BJ (cell line): ENCODE results near the gene CCDC57. TPM values are rescaled to one million over a fixed set of nuclear protein-coding genes. Genes with fewer than 3 reads are reported as not detected.

Experiments used
- CTCF ChIA-PET: fragments of 350-600 bp; formaldehyde crosslinking; extraction: SDS; loops from one replicate; lab custom pipeline; 2021; ENCODE audit warnings: antibody characterized with exemption, inconsistent platforms; lab: Yijun Ruan, JAX
- POLR2A ChIA-PET: fragments of 300-600 bp; sonication (Branson Sonifier 250); formaldehyde crosslinking; extraction: SDS; loops from one replicate; lab custom pipeline; 2021; ENCODE audit warnings: antibody characterized with exemption; lab: Charles Lee
- DNase-seq: peaks from one replicate; pipeline ENCODE4 v3.0.0-alpha.2; 2011; ENCODE audit warnings: low read depth
- H3K27me3 ChIP-seq: 2 replicates; pipeline ENCODE4 v1.6.0; 2011; ENCODE audit warnings: low read length; ENCODE audit not compliant: control insufficient read depth, insufficient read depth
- H3K36me3 ChIP-seq: 2 replicates; pipeline ENCODE4 v1.5.1; 2011; ENCODE audit warnings: low read length; ENCODE audit not compliant: control insufficient read depth, insufficient read depth
- H3K4me3 ChIP-seq: 2 replicates; pipeline ENCODE4 v1.5.1; 2011; ENCODE audit warnings: low read depth, mild to moderate bottlenecking, control low read depth, low read length
- polyA plus RNA-seq: library from polyadenylated mRNA; depleted of rRNA; stranded (reverse); fragments of >200 nt; gene quantifications from 2 replicates; pipeline ENCODE4 v1.2.3, GENCODE V29; 2011
- TF ChIP-seq, protein P1 (sequence below): IDR thresholded peaks from 2 replicates; pipeline ENCODE4 v1.5.1; 2011; ENCODE audit warnings: low read depth, mild to moderate bottlenecking, control low read depth, inconsistent platforms, low read length, moderate library complexity; ENCODE audit not compliant: insufficient read depth

CCDC57 gene
- polyA plus RNA-seq, 1 experiment, result 15.4 TPM

DNA sequence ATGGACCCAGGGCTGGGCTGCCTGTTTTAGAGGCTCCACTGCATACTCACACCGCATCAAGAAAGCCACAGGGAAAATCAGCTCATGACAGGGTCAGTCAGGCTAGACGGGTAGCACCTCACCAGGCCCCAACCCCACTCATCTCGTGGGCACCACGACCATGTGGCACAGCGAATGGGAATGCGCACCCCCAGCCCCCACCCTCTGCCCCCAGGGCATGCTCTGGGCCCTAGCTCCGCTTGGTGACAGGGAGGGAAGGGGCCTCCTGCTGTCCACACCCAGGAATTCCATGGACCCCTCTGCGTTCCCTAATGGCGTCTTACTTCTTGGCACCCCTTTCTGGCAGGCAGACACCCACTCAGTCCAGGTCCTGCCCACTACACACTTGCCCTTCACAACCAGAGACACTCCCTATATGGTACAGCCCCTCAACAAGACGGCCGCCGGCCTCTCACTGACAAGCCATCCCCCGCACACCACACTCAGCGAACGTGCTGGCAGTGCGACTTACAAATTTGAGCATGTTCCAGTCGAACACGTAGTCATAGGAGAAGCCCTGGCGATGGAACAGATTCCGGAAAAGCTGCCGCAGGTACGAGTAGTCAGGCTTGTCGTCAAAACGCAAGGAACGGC, 38.3 kb upstream of the CCDC57 start:
- ChIA-PET POLR2A (no interaction called here), CTCF (no interaction called here)
- DNase-seq, result no peak
- Histone ChIP-seq H3K36me3 (peaks cover 62% of the 10 kb centered on the region), H3K27me3 (no peaks in the 10 kb centered on the region), H3K4me3 (no peak overlapping the region)
- TF ChIP-seq, protein P1, sequence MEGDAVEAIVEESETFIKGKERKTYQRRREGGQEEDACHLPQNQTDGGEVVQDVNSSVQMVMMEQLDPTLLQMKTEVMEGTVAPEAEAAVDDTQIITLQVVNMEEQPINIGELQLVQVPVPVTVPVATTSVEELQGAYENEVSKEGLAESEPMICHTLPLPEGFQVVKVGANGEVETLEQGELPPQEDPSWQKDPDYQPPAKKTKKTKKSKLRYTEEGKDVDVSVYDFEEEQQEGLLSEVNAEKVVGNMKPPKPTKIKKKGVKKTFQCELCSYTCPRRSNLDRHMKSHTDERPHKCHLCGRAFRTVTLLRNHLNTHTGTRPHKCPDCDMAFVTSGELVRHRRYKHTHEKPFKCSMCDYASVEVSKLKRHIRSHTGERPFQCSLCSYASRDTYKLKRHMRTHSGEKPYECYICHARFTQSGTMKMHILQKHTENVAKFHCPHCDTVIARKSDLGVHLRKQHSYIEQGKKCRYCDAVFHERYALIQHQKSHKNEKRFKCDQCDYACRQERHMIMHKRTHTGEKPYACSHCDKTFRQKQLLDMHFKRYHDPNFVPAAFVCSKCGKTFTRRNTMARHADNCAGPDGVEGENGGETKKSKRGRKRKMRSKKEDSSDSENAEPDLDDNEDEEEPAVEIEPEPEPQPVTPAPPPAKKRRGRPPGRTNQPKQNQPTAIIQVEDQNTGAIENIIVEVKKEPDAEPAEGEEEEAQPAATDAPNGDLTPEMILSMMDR, result no peak

DNA sequence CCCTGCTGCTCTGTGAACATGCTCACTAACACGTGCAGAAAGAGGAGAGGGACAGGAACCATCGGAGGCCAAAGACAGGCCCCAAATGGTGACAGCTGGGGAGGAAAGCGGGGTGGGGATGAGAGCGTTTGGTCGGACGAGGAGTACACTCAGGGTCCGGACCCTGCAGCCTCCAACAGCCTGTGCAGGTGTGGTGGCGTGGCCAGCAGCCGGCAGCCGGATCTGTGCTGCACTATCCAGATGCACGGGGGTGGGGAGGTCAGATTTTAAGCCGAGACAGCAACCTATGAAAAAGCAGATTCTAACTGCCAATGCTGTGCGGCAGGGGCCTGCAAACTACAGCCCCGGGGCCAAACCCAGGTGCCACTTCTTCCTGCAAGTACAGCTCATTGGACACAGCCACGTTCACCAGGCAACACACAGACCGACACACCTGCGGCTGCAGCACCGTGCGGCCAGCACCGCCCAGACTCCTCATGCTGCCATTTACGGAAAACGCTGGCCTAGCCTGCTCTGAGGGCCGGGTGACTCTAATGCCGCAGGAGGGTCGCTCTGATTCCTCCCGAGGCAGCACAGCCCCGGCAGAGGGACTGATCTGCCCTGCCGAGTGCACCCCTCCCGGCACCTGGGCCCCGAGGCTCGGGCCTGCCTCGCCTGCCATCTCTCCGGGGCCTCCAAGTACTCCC, 37.4 kb upstream of the CCDC57 start:
- CTCF ChIA-PET, result no interaction called here
- POLR2A ChIA-PET, result no interaction called here
- Histone ChIP-seq H3K27me3 (no peaks in the 10 kb centered on the region), H3K4me3 (no peak overlapping the region), H3K36me3 (peaks cover 64% of the 10 kb centered on the region)
- TF ChIP-seq, protein P1, result no peak
- no peak for DNase-seq

DNA sequence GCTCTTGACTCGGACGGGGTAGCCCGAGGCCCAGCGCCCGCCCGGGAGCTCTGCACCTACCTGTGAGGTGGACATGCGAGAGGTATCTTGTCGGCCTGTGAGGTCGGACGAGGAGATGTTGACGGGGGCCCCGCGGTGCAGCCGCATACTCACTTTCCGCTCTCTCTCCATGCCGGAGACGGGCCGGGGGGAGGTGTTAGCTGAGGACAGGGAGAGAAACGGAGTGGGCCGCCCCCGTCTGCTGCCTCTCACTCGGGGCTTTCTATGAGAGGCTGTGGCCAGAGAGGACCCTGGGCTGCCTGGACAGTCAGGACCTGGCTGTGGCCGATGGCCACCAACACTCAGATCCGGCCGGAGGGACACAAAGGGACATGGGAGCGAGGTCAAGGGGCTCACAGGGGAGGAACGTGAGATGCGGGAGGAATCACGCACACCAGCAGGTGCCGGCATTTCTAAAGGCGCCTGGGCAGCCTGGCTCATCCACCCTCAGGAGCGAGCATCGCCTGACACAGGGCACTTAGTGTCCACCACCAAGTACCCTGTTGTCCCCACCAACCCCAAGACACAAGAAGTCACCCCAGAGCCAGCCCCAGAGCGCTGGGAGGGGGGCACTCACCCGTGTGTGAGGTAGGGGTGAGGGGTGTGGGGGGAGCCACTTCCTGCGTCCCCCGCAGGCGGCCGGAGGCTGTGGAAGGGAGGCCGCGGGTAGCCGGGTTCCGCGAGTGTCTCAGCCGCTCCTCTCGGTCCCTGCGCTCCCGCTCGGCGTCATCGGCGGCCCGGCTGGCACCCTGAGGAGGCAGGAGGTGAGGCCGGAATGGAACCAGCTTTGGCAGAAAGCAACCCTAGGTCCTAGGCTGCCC, 36.4 kb upstream of the CCDC57 start:
- ChIA-PET CTCF (no interaction called here), POLR2A (no interaction called here)
- Histone ChIP-seq H3K4me3 (no peak overlapping the region), H3K27me3 (no peaks in the 10 kb centered on the region), H3K36me3 (peaks cover 73% of the 10 kb centered on the region)
- TF ChIP-seq, protein P1, result no peak
- no peak for DNase-seq

DNA sequence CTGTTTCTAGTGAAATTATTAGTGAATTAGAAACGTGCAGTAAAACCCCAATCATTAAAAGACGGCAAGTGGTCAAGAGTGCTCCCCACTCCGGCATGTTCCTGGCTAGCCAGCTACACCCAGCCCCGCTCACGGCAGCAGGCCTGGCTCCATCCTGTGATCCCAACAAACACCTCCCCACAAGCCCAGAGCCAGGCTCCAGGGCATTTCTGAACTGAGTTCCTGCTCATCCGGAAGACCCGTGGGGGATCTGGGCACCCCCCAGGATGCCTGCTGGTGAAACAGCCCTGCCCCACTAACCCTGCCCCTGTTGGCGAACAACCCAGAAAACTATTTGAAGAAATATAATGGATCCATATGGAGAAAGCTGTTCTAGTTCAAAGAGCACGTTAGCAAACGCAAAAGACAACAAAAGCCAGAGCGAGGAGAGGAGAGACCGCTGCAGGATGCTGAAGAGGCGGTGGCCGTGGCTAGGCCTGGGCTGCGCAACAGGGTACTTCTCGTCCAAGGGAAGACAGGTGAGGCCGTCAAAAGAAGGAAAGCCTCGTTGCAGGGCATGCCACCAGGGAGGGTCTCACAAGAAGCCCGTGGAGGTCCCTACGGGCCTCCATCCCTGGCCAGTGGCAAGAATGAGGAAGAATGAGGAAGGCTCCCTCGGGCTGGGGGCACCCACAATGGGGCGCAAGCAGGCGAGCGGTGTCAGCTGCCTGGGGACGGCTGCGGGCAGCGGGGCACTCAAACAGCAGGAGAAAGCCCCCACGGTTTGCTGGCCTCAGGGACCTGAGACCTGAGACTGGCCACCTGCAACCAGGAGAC, 35.4 kb upstream of the CCDC57 start:
- no peak overlapping the region for H3K4me3 ChIP-seq
- H3K36me3 ChIP-seq, result peaks cover 76% of the 10 kb centered on the region
- ChIA-PET CTCF (no interaction called here), POLR2A (no interaction called here)
- TF ChIP-seq, protein P1, result no peak
- no peak for DNase-seq
- H3K27me3 ChIP-seq, result no peaks in the 10 kb centered on the region
